GM19025 (cell line): Measurements from ENCODE around the gene GAS6.

Source experiments
- ATAC-seq: cut with Tn5 transposase; IDR thresholded peaks from one replicate; pipeline ENCODE4 v1.9.1; 2021; ENCODE audit warnings: mild to moderate bottlenecking, low read depth, moderate library complexity; ENCODE audit not compliant: unreplicated experiment

GAS6 gene

DNA sequence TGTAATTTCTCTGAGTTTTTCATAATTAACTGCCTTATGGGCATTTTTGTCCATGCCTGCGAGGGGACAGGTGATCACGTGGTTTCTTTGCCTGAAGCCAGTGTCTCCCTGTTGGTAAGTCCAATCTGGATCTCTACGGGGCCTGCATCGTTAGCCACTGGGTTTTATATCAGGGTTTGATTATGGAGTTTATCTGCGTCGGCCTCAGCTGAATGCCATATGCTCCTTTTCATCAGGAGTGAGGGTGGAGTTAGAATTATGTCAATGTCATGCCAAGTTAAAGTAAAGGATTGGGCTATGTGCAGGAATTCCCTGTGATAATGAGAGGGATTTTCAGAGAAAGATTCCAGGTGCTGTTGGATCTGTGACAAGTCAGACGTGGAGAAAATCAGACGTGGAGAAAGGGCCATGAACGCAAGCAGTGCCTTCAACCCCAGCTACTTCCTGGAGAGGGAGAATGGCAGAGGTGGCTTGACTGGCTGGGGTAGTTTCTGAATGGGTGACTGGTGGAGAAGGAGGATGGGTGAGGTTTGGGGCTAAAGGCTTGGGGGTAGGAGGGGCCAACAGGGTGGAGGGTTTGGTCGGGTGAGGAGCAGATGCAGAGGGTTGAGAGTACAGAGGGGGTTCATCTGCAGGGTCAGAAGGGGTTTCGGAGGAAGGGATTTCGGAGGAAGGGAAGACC is 80.5 kb downstream of the GAS6 start:
- no peak for ATAC-seq

DNA sequence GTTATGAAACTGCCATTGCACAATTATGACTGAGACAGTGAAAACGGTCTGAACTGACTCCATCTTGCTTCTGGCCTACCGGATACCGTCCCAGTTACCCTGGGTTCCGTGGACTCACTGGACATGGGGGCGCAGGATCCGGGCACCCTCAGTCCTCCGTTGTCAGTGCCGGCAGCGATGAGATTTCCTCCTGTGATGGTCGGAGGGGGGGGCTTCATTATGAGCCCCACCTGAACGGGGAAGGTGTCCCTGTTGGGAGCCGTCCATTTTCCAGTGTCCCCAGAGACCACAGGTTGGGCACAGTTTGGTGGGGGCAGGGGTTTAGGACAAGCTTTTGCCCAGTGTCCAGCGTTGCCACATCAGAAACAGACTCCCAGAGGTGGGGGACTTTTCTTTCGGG is 81.4 kb downstream of the GAS6 start:
- no peak for ATAC-seq

DNA sequence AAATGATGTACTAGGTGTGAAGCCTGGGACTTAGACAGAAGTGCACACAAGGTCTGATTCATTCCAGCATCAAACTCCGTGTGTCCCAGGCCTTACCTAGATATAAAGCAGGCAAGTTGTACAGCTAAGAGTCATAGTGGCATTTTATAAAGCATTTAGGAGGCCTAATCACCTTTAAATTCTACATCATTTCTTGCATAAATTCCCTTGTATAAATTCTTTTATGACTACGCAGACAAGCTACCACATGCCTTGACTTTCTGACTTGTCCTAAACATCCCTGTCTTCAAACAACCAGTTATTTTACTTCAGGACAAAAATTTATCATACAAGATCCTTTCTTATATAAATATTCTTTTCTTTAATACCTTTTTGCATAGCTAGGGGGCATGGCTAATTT is 82.3 kb downstream of the GAS6 start:
- ATAC-seq = no peak

DNA sequence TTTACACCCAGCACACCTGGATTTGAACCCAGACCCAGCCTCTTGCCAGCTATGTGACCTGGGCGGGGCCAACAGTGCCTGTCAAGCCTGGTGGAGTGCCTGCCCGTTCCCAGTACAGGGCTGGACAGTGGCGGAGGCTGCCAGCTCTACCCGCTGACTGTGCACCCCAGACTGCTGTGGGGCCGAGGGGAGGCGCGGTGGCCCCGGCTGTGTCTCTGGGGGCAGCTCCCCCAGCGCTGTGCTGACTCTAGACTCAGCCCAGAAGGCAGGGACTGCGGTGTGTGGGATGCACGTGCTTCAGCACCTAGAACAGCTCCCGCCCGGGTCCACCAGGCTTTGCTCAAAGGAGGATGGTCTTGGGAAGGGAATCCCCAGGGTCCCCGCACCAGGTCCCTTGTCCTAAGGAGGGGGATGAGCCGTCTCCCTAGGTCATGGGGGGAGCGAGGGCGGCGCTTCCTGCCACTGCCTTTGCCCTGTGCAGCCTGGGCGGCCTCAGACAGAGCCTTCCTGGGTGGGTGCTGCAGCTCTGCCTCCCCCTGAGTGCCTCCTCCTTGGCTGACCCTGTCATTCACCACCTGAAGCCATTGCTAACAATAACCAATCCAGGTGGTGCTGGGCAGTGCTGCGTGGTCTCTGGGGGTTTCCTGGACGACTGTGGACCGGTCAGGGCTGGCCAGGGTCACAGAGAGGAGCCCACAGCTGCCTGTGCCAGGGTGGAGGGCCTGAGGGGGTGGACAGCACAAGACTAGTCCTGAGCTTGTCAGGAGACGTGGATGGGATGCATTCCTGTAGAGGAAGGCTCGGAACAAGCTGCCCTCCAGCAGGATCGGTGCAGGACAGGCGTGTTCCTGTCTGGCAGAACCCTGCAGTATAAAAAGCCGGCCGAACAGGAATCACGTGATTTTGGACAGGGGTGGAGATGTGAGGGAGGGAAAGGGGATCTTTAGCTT is 86.3 kb downstream of the GAS6 start:
- no peak for ATAC-seq

DNA sequence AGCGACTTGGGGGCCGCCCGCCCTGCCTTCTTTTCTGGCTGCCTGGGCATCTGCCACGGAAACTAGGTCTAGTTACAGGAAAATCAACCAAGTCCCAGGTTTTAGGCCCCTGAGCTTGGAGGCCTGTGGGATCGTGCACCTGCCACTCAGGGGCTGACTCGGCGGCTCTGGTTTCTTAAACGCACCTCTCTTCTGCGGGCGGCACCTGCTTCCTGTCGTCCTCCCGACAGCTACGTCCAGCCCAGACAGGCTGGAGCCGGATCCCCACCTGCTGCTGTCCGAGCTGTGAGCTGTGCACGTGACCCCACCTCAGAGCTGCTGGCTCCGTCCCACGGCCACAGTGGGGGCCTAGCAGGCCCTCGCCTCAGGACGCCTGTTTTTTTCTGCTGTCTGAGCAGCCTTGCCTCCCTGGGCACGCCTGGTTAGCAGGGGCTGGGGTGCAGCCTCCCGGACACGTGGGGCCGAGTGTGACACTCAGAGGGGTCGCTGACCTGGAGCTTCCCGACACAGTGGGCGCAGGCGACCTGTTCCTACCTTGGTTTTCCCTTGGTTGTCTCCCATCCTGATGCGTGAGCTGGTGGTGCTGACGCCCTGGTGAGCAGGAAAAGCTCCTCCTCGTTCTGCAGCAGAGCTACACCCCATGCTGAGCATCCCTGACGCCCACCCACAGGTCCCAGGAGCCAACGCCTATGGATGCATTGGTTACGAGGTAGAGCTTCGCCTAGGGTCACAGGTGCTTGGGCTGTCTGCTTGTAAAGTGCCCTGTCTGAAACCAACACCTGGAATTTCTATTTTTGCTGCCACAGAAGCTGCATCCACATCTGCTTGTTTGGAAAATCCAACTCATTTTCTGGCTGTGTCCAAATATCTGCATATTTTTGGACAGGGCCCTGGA is 87.4 kb downstream of the GAS6 start:
- ATAC-seq = no peak

DNA sequence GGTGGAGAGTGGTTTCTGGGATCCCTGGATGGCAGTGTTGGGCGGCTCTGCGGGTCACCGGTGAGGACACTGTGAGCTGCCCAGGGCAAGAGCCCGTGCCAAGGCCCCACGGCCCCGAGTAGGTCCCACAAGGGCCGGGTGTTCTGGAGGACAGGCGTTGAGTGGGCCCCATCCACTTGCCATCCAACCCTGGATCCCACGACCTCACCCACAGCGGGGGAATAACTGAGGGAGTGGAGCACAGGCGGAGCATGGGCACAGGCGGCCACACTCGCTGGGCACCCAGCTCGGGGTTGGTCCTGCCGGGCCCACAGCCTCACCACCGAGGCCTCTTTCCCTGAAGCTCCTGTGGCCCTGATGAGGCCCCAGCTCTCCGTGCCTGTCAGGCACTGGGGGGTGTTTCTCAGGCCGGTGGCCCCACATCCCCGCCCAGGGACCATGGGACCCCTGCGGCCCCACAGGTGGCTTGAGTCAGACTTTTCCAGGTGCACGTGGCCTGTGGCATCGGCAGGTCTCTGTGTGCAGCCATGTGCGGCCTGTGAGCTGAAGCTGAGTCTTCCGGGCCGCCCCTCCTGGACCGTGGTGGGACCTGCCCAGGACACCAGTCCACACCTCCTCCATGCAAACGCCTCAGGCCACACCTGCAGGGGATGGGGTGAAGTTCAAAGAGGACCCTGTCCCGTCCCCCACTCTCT is 88.3 kb downstream of the GAS6 start:
- ATAC-seq = no peak

DNA sequence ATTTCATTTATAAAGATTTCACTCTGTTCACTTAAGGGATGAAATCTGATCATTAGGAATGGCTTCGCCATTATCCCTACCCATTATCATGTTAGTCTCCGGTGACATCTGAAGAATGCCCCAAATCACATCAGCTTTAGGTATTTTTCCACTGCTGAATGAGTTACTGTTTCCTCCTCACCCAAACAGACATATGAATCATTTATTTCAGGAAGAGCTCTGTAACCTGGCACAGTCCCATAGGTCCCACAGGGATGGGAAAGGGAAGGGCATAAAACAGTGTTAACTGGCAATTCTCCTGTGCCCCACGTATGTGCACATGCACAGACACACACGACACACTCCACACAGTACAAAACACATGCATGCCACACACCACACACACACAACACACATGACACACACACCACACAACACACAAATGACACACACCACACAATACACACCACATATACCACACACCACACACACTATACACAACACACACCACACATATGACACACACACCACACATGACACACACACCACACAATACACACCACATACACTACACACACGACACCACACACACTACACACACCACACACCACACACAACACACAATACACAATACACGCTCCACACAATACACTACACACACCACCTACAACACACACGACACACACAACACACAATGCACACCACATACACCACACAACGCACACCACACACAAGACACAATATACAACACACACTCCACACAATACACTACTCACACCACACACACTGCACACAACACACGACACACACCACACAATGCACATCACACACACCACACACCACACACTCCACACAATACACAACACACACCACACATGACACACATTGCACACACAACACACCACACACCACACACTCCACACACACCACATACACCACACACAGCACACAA is 89.4 kb downstream of the GAS6 start:
- no peak for ATAC-seq

DNA sequence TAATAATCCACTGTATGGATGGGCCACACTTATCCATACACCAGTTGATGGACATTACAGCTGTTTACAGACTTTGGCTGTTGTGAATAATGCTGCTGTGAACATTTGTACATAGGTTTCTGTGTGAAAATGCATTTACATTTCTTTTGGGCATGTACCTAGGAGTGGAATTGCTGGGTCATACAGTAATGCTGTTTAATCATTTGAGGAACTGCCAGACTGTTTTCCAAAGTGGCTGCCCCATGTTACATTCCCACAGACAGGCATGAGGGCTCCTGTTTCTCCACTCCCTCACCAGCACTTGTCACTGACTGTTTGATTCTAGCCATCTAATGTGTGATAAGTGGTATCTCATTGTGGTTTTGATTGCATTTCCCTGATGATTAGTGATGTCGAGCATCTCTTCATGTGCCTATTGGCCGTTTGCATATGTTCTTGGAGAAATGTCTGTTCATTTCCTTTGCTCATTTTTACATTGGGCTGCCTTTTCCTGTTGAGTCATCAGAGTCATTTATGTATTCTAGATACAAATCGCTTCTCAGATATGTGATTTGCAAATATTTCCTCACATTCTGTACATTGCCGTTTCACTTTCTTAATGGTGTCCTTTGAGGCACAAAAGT is 92.1 kb downstream of the GAS6 start:
- ATAC-seq = no peak

DNA sequence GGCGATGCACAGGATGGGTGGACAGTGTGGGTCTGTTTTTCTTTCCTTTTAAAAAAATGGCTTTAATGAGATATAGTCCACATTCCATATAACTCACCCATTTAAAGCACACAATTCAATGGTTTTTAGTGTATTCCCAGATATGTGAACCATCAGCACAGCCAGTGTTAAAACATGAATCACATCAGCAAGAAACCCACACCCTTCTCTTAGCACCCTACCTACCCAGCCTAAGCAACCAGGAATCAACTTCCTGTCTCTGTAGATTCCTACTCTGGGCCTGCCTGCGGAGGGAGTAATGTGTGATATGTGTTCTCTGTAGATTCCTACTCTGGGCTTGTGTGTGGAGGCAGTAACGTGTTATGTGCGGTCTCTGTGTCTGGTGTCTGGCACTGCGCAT is 92.9 kb downstream of the GAS6 start:
- no peak for ATAC-seq
